Measurements from ENCODE around the gene RPL39L.

The RPL39L gene

DNA sequence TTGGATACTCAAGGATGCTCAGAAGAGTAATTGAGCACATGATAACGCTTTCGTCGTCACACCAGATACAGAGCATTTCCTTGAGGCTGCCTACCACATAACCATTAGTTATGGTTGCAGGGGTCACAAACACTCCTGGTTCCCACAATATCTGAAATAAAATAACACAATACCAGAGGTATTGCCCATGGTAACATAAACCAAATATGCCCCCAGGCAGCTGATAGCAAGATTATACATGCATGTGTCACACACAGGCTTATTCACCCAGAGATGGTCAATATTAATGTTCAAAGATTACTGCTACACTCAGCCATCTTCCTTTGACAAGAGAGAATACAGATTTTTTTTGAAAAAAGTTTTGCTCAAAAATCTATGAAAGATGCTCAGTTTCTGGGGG is 7.3 kb downstream of the RPL39L start:
- Histone ChIP-seq H3K9me3 (ENCODE audit: low read depth, low read length) (no peaks in the 10 kb centered on the region), H3K4me3 (no peak overlapping the region), H3K9ac (ENCODE audit: insufficient read length) (no peak overlapping the region), H3K36me3 (ENCODE audit: insufficient read depth, low read length) (peaks cover 35% of the 10 kb centered on the region; the same call in 1 of the 2 replicates), H3K27ac (no peak overlapping the region)
- no peak for DNase-seq (ENCODE audit: low read depth, low spot score)
- TF ChIP-seq POLR2AphosphoS5 (IDR thresholded peaks at IDR 0.05; ENCODE audit: borderline replicate concordance, low read depth, low read length) = no peak
- TF ChIP-seq EZH2 (IDR thresholded peaks at IDR 0.05) = no peak
- TF ChIP-seq FOXP2 (optimal IDR thresholded peaks at IDR 0.05; ENCODE audit: control extremely low read depth, extremely low read length, insufficient read depth) = no peak

DNA sequence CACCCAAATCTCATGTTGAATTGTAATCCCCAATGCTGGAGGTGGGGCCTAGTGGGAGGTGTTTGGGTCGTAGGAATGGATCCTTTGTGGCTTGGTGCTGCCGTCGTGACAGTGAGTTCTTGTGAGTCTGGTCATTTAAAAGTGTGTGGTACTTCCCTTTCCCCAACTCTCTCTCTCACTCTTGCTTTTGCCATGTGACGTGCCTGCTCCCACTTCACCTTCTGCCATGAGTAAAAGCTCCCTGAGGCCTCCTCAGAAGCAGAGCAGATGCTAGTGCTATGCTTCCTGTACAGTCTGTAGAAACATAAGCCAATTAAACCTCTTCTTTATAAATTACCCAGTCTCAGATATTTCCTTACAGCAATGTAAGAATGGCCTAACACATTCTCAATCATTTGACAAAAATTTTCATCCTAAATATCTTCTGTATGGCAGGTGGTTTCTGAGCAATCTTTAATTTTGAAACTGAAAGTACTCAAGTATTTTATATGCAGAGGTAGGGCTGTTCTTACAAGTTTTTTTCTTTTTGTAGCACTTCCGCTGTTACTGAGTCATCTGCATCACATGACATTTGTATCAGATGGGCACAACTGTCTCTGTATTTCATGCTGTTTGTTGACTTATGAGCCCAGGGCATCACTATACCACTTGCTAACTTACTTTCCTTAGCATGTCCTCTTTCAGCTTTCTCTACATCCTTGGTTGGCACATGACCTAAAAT is 8.8 kb downstream of the RPL39L start:
- Histone ChIP-seq H3K9me3 (ENCODE audit: low read depth, low read length) (no peaks in the 10 kb centered on the region), H3K36me3 (ENCODE audit: insufficient read depth, low read length) (peaks cover 35% of the 10 kb centered on the region; the same call in 1 of the 2 replicates), H3K4me3 (no peak overlapping the region), H3K9ac (ENCODE audit: insufficient read length) (no peak overlapping the region), H3K27ac (no peak overlapping the region)
- no peak for TF ChIP-seq FOXP2 (optimal IDR thresholded peaks at IDR 0.05; ENCODE audit: control extremely low read depth, extremely low read length, insufficient read depth)
- no peak for TF ChIP-seq POLR2AphosphoS5 (IDR thresholded peaks at IDR 0.05; ENCODE audit: borderline replicate concordance, low read depth, low read length)
- no peak for DNase-seq (ENCODE audit: low read depth, low spot score)

DNA sequence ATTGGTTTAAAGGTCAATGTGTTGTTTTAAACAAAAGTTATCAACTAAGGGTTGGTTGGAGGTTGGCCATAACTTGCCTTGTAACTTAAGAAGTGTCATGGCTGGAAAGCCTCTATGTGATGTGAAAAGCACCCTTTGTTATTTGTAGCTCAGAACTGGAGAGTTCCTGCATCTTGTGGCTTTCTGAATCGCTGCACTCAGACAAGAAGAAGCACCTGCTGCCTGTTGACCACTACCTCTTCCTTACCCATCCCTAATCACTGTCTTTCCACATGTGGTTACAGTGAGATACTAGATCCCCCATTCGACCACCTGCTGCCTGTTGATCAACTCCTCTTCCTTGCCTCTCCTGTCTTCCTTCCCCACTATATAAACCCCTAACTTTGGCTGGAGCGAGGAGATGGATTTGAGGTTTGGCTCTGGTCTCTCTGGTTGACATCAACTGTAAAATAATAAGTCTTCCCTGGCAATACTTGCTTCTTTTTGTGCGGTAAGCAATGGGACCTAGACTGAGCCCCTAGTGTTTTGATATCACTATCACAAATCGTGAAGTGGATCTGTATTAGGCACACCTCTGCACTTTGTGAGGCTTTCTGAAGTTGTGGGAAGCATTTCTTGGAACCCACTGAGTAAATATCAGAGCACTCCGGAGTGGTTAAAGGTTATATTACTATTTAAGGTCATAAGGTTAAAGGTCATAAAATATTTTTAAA is 13.8 kb downstream of the RPL39L start:
- H3K9me3 ChIP-seq (ENCODE audit: low read depth, low read length) = no peaks in the 10 kb centered on the region
- H3K36me3 ChIP-seq (ENCODE audit: insufficient read depth, low read length) = peaks cover 26% of the 10 kb centered on the region
- H3K4me3 ChIP-seq = no peak overlapping the region
- H3K27ac ChIP-seq = no peak overlapping the region
- DNase-seq (ENCODE audit: low read depth, low spot score) = no peak
- TF ChIP-seq FOXP2 (optimal IDR thresholded peaks at IDR 0.05; ENCODE audit: control extremely low read depth, extremely low read length, insufficient read depth) (no peak), EZH2 (IDR thresholded peaks at IDR 0.05) (no peak), POLR2AphosphoS5 (IDR thresholded peaks at IDR 0.05; ENCODE audit: borderline replicate concordance, low read depth, low read length) (no peak)
- H3K9ac ChIP-seq (ENCODE audit: insufficient read length) = no peak overlapping the region

DNA sequence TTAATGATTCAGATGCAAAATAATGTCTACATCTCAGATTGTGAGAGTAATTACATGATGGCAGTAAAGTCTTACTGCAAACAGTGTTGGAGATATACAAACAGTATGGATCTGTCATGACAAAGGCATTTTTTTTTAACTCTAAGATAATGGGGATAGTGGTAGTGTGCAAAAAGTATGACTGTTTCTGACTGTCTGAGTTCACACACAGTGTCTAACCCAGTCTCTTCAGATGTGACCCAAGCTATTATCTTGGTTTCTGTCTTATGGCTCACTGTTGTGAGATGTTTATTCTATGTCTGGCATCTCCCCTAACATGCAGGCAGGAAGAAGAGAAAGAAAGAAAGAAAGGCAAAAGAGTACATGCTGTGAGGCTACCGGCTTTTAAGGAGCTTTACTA is 17.0 kb downstream of the RPL39L start:
- Histone ChIP-seq H3K27ac (no peak overlapping the region), H3K4me3 (no peak overlapping the region), H3K9ac (ENCODE audit: insufficient read length) (no peak overlapping the region), H3K9me3 (ENCODE audit: low read depth, low read length) (no peaks in the 10 kb centered on the region), H3K36me3 (ENCODE audit: insufficient read depth, low read length) (peaks cover 13% of the 10 kb centered on the region)
- no peak for DNase-seq (ENCODE audit: low read depth, low spot score)
- TF ChIP-seq EZH2 (IDR thresholded peaks at IDR 0.05) (no peak), FOXP2 (optimal IDR thresholded peaks at IDR 0.05; ENCODE audit: control extremely low read depth, extremely low read length, insufficient read depth) (no peak), POLR2AphosphoS5 (IDR thresholded peaks at IDR 0.05; ENCODE audit: borderline replicate concordance, low read depth, low read length) (no peak)

DNA sequence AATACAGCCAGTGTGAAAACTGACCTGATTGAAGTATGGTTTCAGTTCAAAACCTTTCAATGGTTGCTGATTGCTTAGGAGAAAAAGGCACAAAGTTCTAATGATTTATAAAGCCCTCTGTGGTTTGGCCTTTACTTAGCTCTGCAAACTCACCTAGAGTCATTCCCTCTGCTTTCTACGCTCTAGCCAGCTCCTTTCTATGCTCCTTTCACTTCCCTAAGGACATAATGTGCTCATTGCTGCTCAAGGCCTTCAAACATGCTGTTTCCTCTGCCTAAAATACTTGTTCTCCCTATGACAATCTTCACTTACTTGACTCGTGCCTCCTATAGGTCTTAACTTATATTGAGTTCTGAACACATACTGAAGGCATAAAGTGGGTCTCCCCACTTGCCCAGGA is 19.0 kb downstream of the RPL39L start:
- Histone ChIP-seq H3K27ac (no peak overlapping the region), H3K9me3 (ENCODE audit: low read depth, low read length) (no peaks in the 10 kb centered on the region), H3K9ac (ENCODE audit: insufficient read length) (no peak overlapping the region), H3K4me3 (no peak overlapping the region), H3K36me3 (ENCODE audit: insufficient read depth, low read length) (peaks cover 12% of the 10 kb centered on the region)
- DNase-seq (ENCODE audit: low read depth, low spot score) = no peak
- TF ChIP-seq FOXP2 (optimal IDR thresholded peaks at IDR 0.05; ENCODE audit: control extremely low read depth, extremely low read length, insufficient read depth) (no peak), EZH2 (IDR thresholded peaks at IDR 0.05) (no peak), POLR2AphosphoS5 (IDR thresholded peaks at IDR 0.05; ENCODE audit: borderline replicate concordance, low read depth, low read length) (no peak)

DNA sequence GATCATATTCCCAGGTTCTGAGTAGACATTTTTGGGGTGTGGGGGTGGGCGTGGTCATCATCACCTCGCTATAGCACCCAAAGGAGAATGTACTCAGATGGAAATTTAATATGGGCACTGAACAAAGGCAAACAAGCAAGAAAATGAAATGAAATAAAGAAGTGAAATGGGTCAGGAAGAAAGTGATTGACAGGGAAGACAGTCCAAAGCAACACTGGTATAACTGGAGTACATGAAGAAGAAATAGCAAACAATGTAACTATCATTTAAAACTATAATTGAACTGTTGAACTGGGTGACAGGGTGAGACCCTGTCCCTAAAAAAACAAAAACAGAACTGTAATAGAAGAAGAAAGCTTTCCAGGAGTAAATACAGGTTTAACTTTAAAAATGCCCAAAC is 24.8 kb downstream of the RPL39L start:
- Histone ChIP-seq H3K36me3 (ENCODE audit: insufficient read depth, low read length) (no peaks in the 10 kb centered on the region), H3K9ac (ENCODE audit: insufficient read length) (no peak overlapping the region), H3K27ac (no peak overlapping the region), H3K4me3 (no peak overlapping the region), H3K9me3 (ENCODE audit: low read depth, low read length) (no peaks in the 10 kb centered on the region)
- no peak for TF ChIP-seq POLR2AphosphoS5 (IDR thresholded peaks at IDR 0.05; ENCODE audit: borderline replicate concordance, low read depth, low read length)
- TF ChIP-seq EZH2 (IDR thresholded peaks at IDR 0.05) = no peak
- no peak for TF ChIP-seq FOXP2 (optimal IDR thresholded peaks at IDR 0.05; ENCODE audit: control extremely low read depth, extremely low read length, insufficient read depth)
- DNase-seq (ENCODE audit: low read depth, low spot score) = no peak

DNA sequence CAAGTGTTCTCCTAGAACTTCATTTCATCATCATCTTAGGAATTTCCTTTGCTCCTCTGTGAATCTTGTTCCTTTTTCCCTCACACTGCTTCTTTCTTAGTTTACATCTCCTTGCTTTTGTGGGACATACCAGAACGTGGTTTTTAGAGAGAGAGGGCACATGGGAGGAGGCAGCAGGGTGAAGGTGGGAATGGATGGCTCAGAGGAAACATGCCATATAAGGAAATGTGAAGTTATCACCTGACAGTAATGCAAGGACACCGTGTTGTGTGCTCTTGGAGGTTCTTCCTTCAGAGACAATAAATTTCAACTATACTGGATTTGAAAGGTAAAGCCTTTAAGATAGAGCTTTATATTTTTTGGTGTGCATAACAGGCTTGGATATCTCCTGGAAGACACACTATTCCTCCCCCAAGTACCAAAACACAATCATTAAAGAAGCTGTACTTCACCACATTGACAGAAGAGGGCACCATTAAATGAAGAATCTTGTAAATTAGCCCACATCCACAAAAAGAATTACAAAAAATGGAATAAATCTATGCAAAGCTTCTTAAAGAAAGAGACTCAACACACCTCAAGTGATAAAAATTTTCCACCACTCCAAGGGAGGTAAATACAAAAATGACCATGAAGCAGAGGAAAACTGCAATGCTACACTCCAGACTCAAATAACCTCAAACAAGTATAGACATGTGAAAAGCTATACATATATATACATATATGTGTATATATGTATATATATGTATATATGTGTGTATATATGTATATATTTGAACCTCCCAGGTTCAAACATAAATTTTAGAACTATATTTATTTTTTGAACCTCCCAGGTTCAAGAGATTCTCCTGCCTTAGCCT is 26.1 kb downstream of the RPL39L start:
- TF ChIP-seq POLR2AphosphoS5 (IDR thresholded peaks at IDR 0.05; ENCODE audit: borderline replicate concordance, low read depth, low read length) (no peak), FOXP2 (optimal IDR thresholded peaks at IDR 0.05; ENCODE audit: control extremely low read depth, extremely low read length, insufficient read depth) (no peak), EZH2 (IDR thresholded peaks at IDR 0.05) (no peak)
- peak; percentile 14 for DNase-seq (ENCODE audit: low read depth, low spot score)

DNA sequence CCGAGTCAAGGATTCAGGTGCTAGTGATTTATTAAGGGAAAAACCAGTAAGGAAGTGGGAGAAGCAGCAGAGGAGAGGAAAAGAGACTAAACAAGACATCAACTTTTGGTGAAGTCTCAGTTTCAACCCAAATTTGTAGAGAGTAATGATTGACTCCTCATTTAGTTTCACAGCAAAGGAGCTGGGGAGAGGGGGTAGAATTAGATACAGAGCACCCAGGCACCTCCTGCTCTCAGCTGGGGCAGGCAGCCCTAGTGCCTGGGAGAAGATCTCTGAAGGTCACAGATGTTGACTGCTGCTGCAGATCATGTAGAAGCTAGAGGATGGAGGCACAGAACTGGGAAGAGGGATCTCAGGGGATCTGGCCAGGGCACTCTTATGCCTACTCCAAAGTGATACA is 29.1 kb downstream of the RPL39L start:
- no peak overlapping the region for H3K4me3 ChIP-seq
- H3K9me3 ChIP-seq (ENCODE audit: low read depth, low read length) = no peaks in the 10 kb centered on the region
- DNase-seq (ENCODE audit: low read depth, low spot score) = no peak
- H3K9ac ChIP-seq (ENCODE audit: insufficient read length) = no peak overlapping the region
- H3K36me3 ChIP-seq (ENCODE audit: insufficient read depth, low read length) = no peaks in the 10 kb centered on the region
- TF ChIP-seq POLR2AphosphoS5 (IDR thresholded peaks at IDR 0.05; ENCODE audit: borderline replicate concordance, low read depth, low read length) (no peak), EZH2 (IDR thresholded peaks at IDR 0.05) (no peak)
- no peak overlapping the region for H3K27ac ChIP-seq

More for the DNA sequence above, 26.1 kb downstream of the RPL39L start:
- Histone ChIP-seq H3K27ac (no peak overlapping the region), H3K9ac (ENCODE audit: insufficient read length) (no peak overlapping the region), H3K4me3 (no peak overlapping the region), H3K36me3 (ENCODE audit: insufficient read depth, low read length) (no peaks in the 10 kb centered on the region), H3K9me3 (ENCODE audit: low read depth, low read length) (no peaks in the 10 kb centered on the region)
